B cell (primary cell): ENCODE measurements around the gene MACO1. TPM values are rescaled to one million over a fixed set of nuclear protein-coding genes. Genes with fewer than 3 reads are reported as not detected.

Experiments used
- ATAC-seq: fragments of 200-7000 bp; cut with Tn5 transposase; one replicate; pipeline ENCODE4 v1.10.0; 2021; ENCODE audit warnings: low read depth, mild to moderate bottlenecking, moderate number of reproducible peaks, moderate library complexity
- CTCF ChIA-PET: fragments of 350-600 bp; sonication (Branson Sonifier 250); formaldehyde crosslinking; loops from one replicate; lab custom pipeline; 2021; ENCODE audit warnings: antibody characterized with exemption, inconsistent platforms; lab: Charles Lee
- POLR2A ChIA-PET: fragments of 350-600 bp; sonication (Branson Sonifier 250); formaldehyde crosslinking; loops from one replicate; lab custom pipeline; 2021; ENCODE audit warnings: antibody characterized with exemption; lab: Charles Lee
- DNase-seq: peaks from one replicate; pipeline ENCODE4 v3.0.0; 2013
- H2AFZ ChIP-seq: 2 replicates; pipeline ENCODE4 v1.6.1; 2012; ENCODE audit warnings: mild to moderate bottlenecking, low read depth, low read length; ENCODE audit not compliant: insufficient read depth, poor library complexity, severe bottlenecking
- H3K27ac ChIP-seq, 2 donors: 1 replicate in 1 of 2; 2 replicates in 1 of 2; pipeline ENCODE4 v1.5.1; 2012 to 2013; ENCODE audit warnings: low read length in 2 of 2, mild to moderate bottlenecking in 2 of 2, moderate library complexity in 1 of 2
- H3K27me3 ChIP-seq, 4 experiments: fragments of 200-600 bp in 1 of 4; sonication (generic) in 1 of 4; replicated peaks in 1 of 4; 1 replicate in 2 of 4; 2 replicates in 2 of 4; pipeline versions ENCODE4 v1.6.1 to v1.7.0; 2013 to 2016; ENCODE audit warnings: low read length in 3 of 4, mild to moderate bottlenecking in 2 of 4, mixed read lengths in 1 of 4, moderate library complexity in 1 of 4; ENCODE audit not compliant: insufficient read depth in 4 of 4, control insufficient read depth in 3 of 4; ENCODE audit errors: control extremely low read depth in 1 of 4
- H3K36me3 ChIP-seq, 2 experiments: replicated peaks in 1 of 2; 1 replicate in 1 of 2; 2 replicates in 1 of 2; pipeline versions ENCODE4 v1.6.1 to v1.7.1; 2013; ENCODE audit warnings: low read length in 1 of 2; ENCODE audit not compliant: insufficient read depth in 2 of 2, control insufficient read depth in 1 of 2; ENCODE audit errors: control extremely low read depth in 1 of 2, extremely low read depth in 1 of 2
- H3K4me1 ChIP-seq, 2 donors: fragments of 200-600 bp in 1 of 2; sonication (generic) in 1 of 2; 1 replicate in 1 of 2; 2 replicates in 1 of 2; pipeline versions ENCODE4 v1.5.1 to v1.6.1; 2013 to 2017; ENCODE audit warnings: low read length in 2 of 2; ENCODE audit not compliant: control insufficient read depth in 2 of 2, insufficient read depth in 2 of 2
- H3K4me2 ChIP-seq: replicated peaks from 2 replicates; pipeline ENCODE3; 2012; ENCODE audit warnings: mild to moderate bottlenecking, low read depth, low read length; ENCODE audit not compliant: poor library complexity, severe bottlenecking
- H3K4me3 ChIP-seq, 5 experiments: fragments of 200-600 bp in 1 of 5; sonication (generic) in 1 of 5; 1 replicate in 3 of 5; 2 replicates in 2 of 5; pipeline versions ENCODE4 v1.5.1 to v1.7.0; 2011 to 2016; ENCODE audit warnings: low read length in 4 of 5, mild to moderate bottlenecking in 4 of 5, low read depth in 2 of 5, control low read depth in 1 of 5, moderate library complexity in 1 of 5; ENCODE audit not compliant: insufficient read depth in 1 of 5; ENCODE audit errors: control extremely low read depth in 1 of 5, extremely low read depth in 1 of 5
- H3K79me2 ChIP-seq: fragments of 200-600 bp; sonication (generic); one replicate; pipeline ENCODE4 v1.6.0; 2016; ENCODE audit warnings: low read length; ENCODE audit not compliant: control insufficient read depth, insufficient read depth
- H3K9ac ChIP-seq: fragments of 200-600 bp; sonication (generic); 2 replicates; pipeline ENCODE4 v1.6.1; 2017; ENCODE audit warnings: mild to moderate bottlenecking, low read length, moderate library complexity
- H3K9me3 ChIP-seq, 3 donors: one replicate each; pipeline versions ENCODE4 v1.6.1 to v1.7.1; 2013; ENCODE audit warnings: low read length in 2 of 3; ENCODE audit not compliant: control insufficient read depth in 2 of 3, insufficient read depth in 1 of 3; ENCODE audit errors: control extremely low read depth in 1 of 3
- H4K20me1 ChIP-seq: 2 replicates; pipeline ENCODE4 v1.6.0; 2012; ENCODE audit warnings: mild to moderate bottlenecking, low read length; ENCODE audit not compliant: insufficient read depth, control insufficient read depth, poor library complexity, severe bottlenecking
- H3K27ac Mint-ChIP-seq: one replicate; pipeline ENCODE4 v1.8.0; 2021; ENCODE audit warnings: mixed read lengths
- H3K27me3 Mint-ChIP-seq: one replicate; pipeline ENCODE4 v1.8.0; 2021; ENCODE audit warnings: mixed read lengths
- H3K4me1 Mint-ChIP-seq: one replicate; pipeline ENCODE4 v1.8.0; 2021; ENCODE audit warnings: mixed read lengths
- H3K4me3 Mint-ChIP-seq: one replicate; pipeline ENCODE4 v1.8.0; 2021; ENCODE audit warnings: mixed read lengths
- H3K9me3 Mint-ChIP-seq: one replicate; pipeline ENCODE4 v1.8.0; 2022; ENCODE audit warnings: mixed read lengths; ENCODE audit not compliant: insufficient read depth
- EZH2 ChIP-seq: IDR thresholded peaks from 2 replicates; pipeline ENCODE4 v1.6.1; 2012; ENCODE audit warnings: borderline replicate concordance, low read depth, mild to moderate bottlenecking, moderate library complexity, low read length; ENCODE audit not compliant: insufficient read depth, poor library complexity, severe bottlenecking
- WGBS: methylation state at CpG from one replicate; pipeline ENCODE4 v1.1.5; 2013; ENCODE audit warnings: missing lambda C conversion rate; ENCODE audit not compliant: insufficient coverage; 5-methylcytosine and 5-hydroxymethylcytosine counted together
- intact Hi-C: fragments of 100-400 bp; cut with micrococcal nuclease; formaldehyde crosslinking; loops from one replicate; pipeline ENCODE4 v1.10.0; 2022
- polyA plus RNA-seq: library from polyadenylated mRNA; depleted of rRNA; stranded (reverse); fragments of >200 nt; gene quantifications from 2 replicates; pipeline ENCODE4 v1.2.3, GENCODE V29; 2012
- total RNA-seq, 2 donors: library from RNA; stranded (reverse); fragments of 120-200 nt in 1 of 2; gene quantifications; 1 replicate in 1 of 2; 2 replicates in 1 of 2; pipeline versions ENCODE4 v1.2.3 to v1.2.4, GENCODE V29; 2013 to 2022
- TF ChIP-seq, protein P1 (sequence below): fragments of 200-600 bp; IDR thresholded peaks from one replicate; pipeline ENCODE4 v1.8.0; 2022; ENCODE audit warnings: antibody characterized with exemption, mild to moderate bottlenecking

MACO1 gene
- total and polyA plus RNA-seq, 2 donors (not counting 1 experiment from before 2014, with no cell fraction given), result 4.9 to 21.2 TPM

DNA sequence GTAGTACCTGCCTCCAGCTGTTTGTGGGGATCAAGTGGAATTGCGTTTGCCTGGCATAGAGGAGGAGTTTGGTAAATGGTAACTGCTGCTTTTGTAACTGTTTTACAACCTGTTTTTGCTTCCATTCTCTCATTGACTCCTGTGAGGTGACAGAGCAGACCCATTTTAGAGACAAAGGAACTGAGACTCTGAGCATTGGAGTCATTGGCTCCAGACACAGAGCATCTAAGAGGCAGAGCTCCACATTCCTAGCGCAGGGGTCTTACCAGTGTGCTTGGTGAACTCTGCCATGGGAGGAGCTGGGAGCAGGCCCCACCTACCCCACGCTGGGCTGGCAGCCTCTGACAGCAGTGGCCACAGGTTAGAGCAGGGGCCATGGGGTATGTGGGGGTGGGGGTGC lies 115.1 kb downstream of the MACO1 start:
- Histone ChIP-seq H3K4me2 (no peak overlapping the region), H3K4me3 (no peak overlapping the region)
- CTCF ChIA-PET, result interaction anchor here (1.0 kb wide), 1 partner anchor 265 kb away, joined by 3 read pairs; no protein-coding TSS in a partner anchor

DNA sequence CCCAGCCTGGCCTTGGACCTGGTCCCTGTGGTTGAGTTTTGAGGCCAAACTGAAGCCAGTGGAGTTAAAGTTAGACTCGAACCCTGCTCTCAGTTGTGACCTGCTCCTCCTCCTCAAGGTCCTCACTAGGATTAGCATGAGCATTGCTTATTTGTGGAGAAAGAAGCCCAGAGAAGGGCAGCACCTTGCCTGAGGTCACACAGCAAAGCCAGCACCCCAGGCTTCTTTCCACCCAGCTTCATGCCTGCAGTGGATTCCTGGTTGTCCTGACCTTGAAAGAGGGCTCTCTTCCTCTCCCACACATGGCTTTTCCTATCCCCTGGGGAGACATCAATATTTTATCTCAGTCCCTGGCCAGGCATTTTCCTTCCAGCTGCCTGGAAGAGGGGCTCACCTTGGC lies 115.5 kb downstream of the MACO1 start:
- Histone ChIP-seq H3K9me3 (no peaks in the 10 kb centered on the region), H3K27ac (no peak overlapping the region), H3K79me2 (peaks cover 44% of the 10 kb centered on the region), H3K4me1 (peaks cover 40 to 60% of the 10 kb centered on the region in 2 donors), H3K4me2 (no peak overlapping the region), H3K27me3 (peaks cover 0 to 13% (median 3%) of the 10 kb centered on the region in 4 experiments), H3K9ac (no peak overlapping the region), H4K20me1 (peaks cover 26% of the 10 kb centered on the region), H3K4me3 (no peak overlapping the region), H3K36me3 (no peaks in the 10 kb centered on the region), H2AFZ (no peak overlapping the region)
- Mint-ChIP-seq H3K4me1 (peaks cover 48% of the 10 kb centered on the region), H3K9me3 (no peaks in the 10 kb centered on the region), H3K27ac (no peak overlapping the region), H3K27me3 (no peaks in the 10 kb centered on the region), H3K4me3 (no peak overlapping the region)
- ChIA-PET CTCF (interaction anchor here (1.0 kb wide), 1 partner anchor 265 kb away, joined by 3 read pairs; no protein-coding TSS in a partner anchor), POLR2A (no interaction called here)
- no peak for TF ChIP-seq EZH2
- TF ChIP-seq, protein P1, sequence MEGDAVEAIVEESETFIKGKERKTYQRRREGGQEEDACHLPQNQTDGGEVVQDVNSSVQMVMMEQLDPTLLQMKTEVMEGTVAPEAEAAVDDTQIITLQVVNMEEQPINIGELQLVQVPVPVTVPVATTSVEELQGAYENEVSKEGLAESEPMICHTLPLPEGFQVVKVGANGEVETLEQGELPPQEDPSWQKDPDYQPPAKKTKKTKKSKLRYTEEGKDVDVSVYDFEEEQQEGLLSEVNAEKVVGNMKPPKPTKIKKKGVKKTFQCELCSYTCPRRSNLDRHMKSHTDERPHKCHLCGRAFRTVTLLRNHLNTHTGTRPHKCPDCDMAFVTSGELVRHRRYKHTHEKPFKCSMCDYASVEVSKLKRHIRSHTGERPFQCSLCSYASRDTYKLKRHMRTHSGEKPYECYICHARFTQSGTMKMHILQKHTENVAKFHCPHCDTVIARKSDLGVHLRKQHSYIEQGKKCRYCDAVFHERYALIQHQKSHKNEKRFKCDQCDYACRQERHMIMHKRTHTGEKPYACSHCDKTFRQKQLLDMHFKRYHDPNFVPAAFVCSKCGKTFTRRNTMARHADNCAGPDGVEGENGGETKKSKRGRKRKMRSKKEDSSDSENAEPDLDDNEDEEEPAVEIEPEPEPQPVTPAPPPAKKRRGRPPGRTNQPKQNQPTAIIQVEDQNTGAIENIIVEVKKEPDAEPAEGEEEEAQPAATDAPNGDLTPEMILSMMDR, result no peak
- intact Hi-C loops, result loop anchor here (5.0 kb wide), 1 partner anchor 251 kb away; no protein-coding TSS in a partner anchor
- no CpG with 5 or more reads among the region's 1 CpG for WGBS
- DNase-seq (no peak), ATAC-seq (no peak)

More for the DNA sequence above, 115.1 kb downstream of the MACO1 start:
- Histone ChIP-seq H3K9me3 (no peaks in the 10 kb centered on the region), H2AFZ (no peak overlapping the region), H3K9ac (no peak overlapping the region), H3K4me1 (peaks cover 36 to 55% of the 10 kb centered on the region in 2 donors), H4K20me1 (peaks cover 26% of the 10 kb centered on the region), H3K27me3 (peaks cover 0 to 13% (median 3%) of the 10 kb centered on the region in 4 experiments), H3K27ac (no peak overlapping the region), H3K79me2 (peaks cover 40% of the 10 kb centered on the region), H3K36me3 (no peaks in the 10 kb centered on the region)
- POLR2A ChIA-PET, result no interaction called here
- WGBS, result 100% methylated on average over 1 of the region's 3 CpGs
- Mint-ChIP-seq H3K9me3 (no peaks in the 10 kb centered on the region), H3K27ac (no peak overlapping the region), H3K27me3 (no peaks in the 10 kb centered on the region), H3K4me3 (peak overlapping the region; percentile 78), H3K4me1 (peaks cover 44% of the 10 kb centered on the region)
- no peak for DNase-seq
- intact Hi-C loops, result loop anchor here (5.0 kb wide), 1 partner anchor 252 kb away; no protein-coding TSS in a partner anchor
- ATAC-seq, result no peak
- TF ChIP-seq EZH2, result no peak
- TF ChIP-seq, protein P1, result no peak
